ENCODE data around the gene PGAM1. TPM values are rescaled to one million over a fixed set of nuclear protein-coding genes. Genes with fewer than 3 reads are reported as not detected.

The PGAM1 gene
- total and polyA plus RNA-seq, 9 of the 15 experiments (the other 6 are each of a cell fraction or from before 2014, with no cell fraction given): 40.3 to 559 (median 269) TPM

- TF ChIP-seq ATF6 (CRISPR knock-in tag; IDR thresholded peaks at IDR 0.05) (no peak; the same call in 1 of the 2 replicates), ZNF224 (CRISPR knock-in tag; IDR thresholded peaks at IDR 0.05) (no peak), ZNF511 (CRISPR knock-in tag; IDR thresholded peaks at IDR 0.05) (0 out of 2 replicates have a peak, but pooled peaks have one; percentile 33), ZFP30 (CRISPR knock-in tag; IDR thresholded peaks at IDR 0.05; ENCODE audit: borderline replicate concordance) (no peak), AFF1 (IDR thresholded peaks at IDR 0.05; ENCODE audit: low read depth in 1 of 2, partially characterized antibody in 2 of 2) (peak in 1 of 2 experiments; percentile 67), SMC3 (conservative IDR thresholded peaks at IDR 0.05; ENCODE audit: insufficient read depth, low read depth, low read length) (no peak), MCM2 (IDR thresholded peaks at IDR 0.05; ENCODE audit: low read depth) (no peak), SIX5 (IDR thresholded peaks at IDR 0.05; ENCODE audit: borderline replicate concordance in 1 of 2, insufficient read depth in 1 of 2, low read depth in 1 of 2, low read length in 2 of 2) (peak; percentile 66 to 70), EP400 (IDR thresholded peaks at IDR 0.05) (peak; percentile 74), HMGN3 (IDR thresholded peaks at IDR 0.05; ENCODE audit: borderline replicate concordance, extremely low read depth, insufficient read length, low read depth, low read length) (peak; percentile 60), XRCC3 (IDR thresholded peaks at IDR 0.05) (no peak), HNRNPK (IDR thresholded peaks at IDR 0.05; ENCODE audit: low read depth, low read length, poor library complexity, severe bottlenecking) (no peak), NR3C1 (CRISPR knock-in tag; IDR thresholded peaks at IDR 0.05) (no peak), NFXL1 (CRISPR knock-in tag; IDR thresholded peaks at IDR 0.05) (no peak), ZNF444 (CRISPR knock-in tag; IDR thresholded peaks at IDR 0.05) (no peak), GABPB1 (CRISPR knock-in tag; IDR thresholded peaks at IDR 0.05) (peak; percentile 26; the same call in 1 of the 2 replicates), ZNF695 (CRISPR knock-in tag; IDR thresholded peaks at IDR 0.05) (no peak), DLX4 (CRISPR knock-in tag; IDR thresholded peaks at IDR 0.05) (no peak)
Observed at GRCh38 chr10:97445722-97446639, 20.0 kb downstream of the PGAM1 start, which contains the start of the genes EXOSC1 and ZDHHC16 (continued).

All from K562 (cell line).